ENCODE measurements around the gene PRKCA. TPM values are rescaled to one million over a fixed set of nuclear protein-coding genes. Genes with fewer than 3 reads are reported as not detected.

PRKCA gene
- total RNA-seq, 2 experiments from 2014 or later: 63.1 to 68.9 TPM

DNA sequence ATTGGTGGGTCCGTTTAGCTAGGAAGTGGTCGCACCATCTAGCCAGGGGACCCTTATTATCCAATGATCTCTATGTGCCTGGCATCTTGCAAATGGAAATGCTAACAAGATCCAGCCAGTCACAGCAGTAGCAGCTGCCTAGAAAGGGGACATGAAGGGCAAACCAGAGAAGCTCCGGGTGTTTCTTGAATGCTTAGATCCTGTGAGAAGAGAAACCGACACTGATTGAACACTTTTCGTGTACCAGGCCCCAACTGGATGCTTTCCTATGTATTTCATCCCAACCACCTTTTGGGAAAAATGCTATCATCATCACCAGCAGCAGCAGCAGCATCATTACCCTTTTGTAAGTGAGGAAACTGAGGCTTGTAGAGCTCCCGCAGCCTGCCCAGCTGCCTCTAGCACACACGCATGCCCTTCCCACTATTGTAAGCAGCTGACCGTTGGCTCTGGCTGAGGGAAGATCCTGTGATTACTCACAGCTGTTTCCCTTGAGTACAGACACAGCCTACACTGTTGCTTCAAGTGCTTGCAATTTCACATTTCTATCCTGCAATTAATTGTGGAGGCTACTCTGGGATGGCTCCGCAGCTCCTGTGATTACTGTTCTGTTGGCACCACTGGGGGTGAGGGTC lies 351.8 kb downstream of the PRKCA start:
- CTCF ChIA-PET: no interaction called here
- no peak for DNase-seq
- H3K4me3 Mint-ChIP-seq: no peak overlapping the region
- no peak overlapping the region for H3K27ac Mint-ChIP-seq
- no peaks in the 10 kb centered on the region for H3K27me3 Mint-ChIP-seq
- H3K9me3 Mint-ChIP-seq (ENCODE audit: low read depth): peaks cover 5% of the 10 kb centered on the region
- peaks cover 63% of the 10 kb centered on the region for H3K36me3 Mint-ChIP-seq
- peaks cover 56% of the 10 kb centered on the region for H3K4me1 Mint-ChIP-seq
- no peak for ATAC-seq

DNA sequence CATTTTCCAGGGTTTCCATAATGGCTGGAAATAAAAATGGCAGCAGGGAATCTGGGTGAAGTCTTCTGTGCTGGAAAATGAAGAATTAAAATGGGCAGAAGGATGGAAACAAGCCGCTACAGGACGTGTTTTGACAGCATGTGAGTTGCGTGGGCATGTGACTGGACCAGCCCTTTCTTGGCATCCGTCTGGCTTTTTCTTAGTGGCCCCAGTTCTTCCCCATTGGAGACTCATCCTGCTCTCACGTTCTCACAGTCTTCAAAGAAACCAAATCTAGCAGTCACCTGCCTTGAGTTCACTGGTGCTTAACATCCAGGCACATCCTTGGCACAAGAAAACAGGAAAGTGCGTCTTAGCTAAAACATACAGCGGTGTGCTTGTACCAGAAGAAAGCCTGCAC lies 352.4 kb downstream of the PRKCA start:
- no peak overlapping the region for H3K27ac Mint-ChIP-seq
- ATAC-seq (no peak), DNase-seq (no peak)
- H3K9me3 Mint-ChIP-seq (ENCODE audit: low read depth): peaks cover 5% of the 10 kb centered on the region
- H3K27me3 Mint-ChIP-seq: no peaks in the 10 kb centered on the region
- CTCF ChIA-PET: no interaction called here
- peaks cover 52% of the 10 kb centered on the region for H3K4me1 Mint-ChIP-seq
- H3K4me3 Mint-ChIP-seq: no peak overlapping the region
- peaks cover 66% of the 10 kb centered on the region for H3K36me3 Mint-ChIP-seq

DNA sequence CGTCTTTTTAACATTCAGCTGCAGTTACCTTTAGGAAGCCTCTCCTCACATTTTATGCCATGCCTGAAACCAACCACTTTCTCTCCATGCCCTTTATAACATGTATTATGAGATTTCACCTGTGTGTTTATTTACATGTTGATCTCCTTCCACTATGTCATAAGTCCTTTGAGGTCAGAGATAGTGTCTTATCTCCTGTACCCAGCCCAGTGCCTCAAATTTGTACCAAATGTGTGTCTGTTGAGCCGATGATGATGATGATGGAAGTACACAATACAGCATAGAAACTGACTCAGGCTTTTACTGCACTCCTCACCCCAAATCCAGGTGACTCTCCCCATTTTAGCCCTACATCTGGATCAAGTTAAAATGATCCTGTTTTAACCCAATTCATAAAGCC lies 353.0 kb downstream of the PRKCA start:
- H3K4me1 Mint-ChIP-seq: peaks cover 45% of the 10 kb centered on the region

DNA sequence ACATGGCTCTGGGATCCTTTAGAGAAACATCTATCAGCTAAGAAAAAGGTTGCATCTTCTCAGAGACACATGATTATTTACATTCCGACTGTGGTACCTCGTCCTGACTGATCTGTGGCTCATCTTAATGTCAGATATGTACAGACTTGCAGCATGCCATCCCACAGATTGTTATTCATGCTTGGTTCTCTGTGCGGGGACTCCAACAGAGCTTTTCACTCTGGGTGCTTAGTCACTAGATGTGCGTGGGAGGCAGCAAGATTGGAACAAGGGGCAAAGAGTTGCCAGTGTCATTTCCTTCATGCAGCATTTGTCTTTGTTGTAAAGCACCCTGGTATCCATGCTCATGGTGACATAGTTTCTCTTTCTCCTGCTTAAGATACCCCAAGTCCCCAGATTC lies 353.4 kb downstream of the PRKCA start:
- CTCF ChIA-PET: no interaction called here
- Mint-ChIP-seq H3K9me3 (ENCODE audit: low read depth) (peaks cover 5% of the 10 kb centered on the region), H3K4me1 (peaks cover 41% of the 10 kb centered on the region), H3K36me3 (peaks cover 67% of the 10 kb centered on the region), H3K27me3 (no peaks in the 10 kb centered on the region), H3K27ac (no peak overlapping the region), H3K4me3 (no peak overlapping the region)
- no peak for DNase-seq
- ATAC-seq: no peak

More for the DNA sequence above, 353.0 kb downstream of the PRKCA start:
- no peak overlapping the region for H3K27ac Mint-ChIP-seq
- no peak for ATAC-seq
- no peak overlapping the region for H3K4me3 Mint-ChIP-seq
- CTCF ChIA-PET: no interaction called here
- peaks cover 5% of the 10 kb centered on the region for H3K9me3 Mint-ChIP-seq (ENCODE audit: low read depth)
- H3K36me3 Mint-ChIP-seq: peaks cover 68% of the 10 kb centered on the region
- DNase-seq: no peak
- H3K27me3 Mint-ChIP-seq: no peaks in the 10 kb centered on the region

DNA sequence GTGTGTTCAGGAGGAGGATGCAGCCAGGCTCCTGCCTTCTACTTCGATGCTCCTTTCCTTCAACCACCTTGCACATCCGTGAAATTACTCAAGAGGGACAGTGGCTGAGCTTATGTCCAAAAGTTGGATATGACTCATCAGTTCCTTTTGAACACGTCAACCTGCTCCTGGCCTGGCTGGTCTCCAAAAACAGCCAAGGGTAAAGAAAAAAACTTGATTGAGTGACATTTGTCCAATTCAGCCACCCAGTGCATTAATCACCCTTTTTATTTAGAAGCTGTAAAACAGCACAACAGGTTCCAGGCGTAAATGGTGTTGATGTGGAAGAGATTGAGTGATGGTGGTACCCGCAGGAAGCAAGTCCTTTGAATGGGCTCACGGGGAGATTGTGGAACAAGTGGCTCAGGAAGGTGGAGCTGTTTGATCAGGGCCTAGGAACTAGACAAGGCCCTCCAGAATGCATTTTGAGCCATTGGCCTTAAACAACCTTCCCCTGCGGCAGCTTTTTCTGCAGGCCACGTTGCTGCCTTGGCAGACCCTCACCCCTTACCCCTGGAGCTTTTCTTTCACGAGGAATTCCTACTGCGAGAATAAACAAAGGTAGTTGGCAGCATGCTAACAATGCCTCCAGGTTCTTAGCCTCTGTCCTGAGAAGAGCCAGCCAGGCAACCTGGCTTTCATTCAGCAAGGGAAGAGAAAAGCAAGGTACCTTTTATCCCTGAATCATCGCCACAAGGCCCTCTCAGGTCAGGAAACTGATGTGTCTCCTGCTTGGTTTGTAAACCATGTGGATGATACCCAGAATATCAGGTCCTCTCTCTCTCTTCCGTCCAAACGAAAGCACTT lies 359.2 kb downstream of the PRKCA start:
- H3K36me3 Mint-ChIP-seq: peaks cover 29% of the 10 kb centered on the region
- CTCF ChIA-PET: interaction anchor here (1.4 kb wide), 1 partner anchor 14 kb away, joined by 3 read pairs; no protein-coding TSS in a partner anchor
- ATAC-seq: peak; percentile 49

DNA sequence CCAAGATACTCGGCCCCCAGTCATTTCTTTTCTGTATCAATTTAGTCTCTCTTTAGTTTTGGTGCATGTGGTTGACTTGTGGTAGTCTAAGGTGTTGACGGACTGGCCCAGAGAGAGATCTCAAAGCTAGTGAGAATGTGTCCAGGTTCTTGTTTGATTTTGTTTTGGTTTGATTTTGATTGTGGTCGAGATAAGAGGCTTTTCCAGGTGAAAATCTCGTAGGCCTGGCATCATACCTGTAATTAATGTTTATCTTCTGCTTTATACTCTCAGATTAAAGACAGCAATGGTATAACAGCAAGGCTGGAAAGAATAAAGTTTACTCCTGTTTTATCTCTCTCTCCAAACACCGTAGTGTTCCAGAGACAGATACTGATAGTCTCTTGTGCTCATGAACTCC lies 360.1 kb downstream of the PRKCA start:
- ATAC-seq (no peak), DNase-seq (no peak)
- CTCF ChIA-PET: interaction anchor here (1.4 kb wide), 1 partner anchor 15 kb away, joined by 3 read pairs; no protein-coding TSS in a partner anchor
- Mint-ChIP-seq H3K27ac (no peak overlapping the region), H3K27me3 (no peaks in the 10 kb centered on the region), H3K4me1 (peaks cover 19% of the 10 kb centered on the region), H3K9me3 (ENCODE audit: low read depth) (peaks cover 5% of the 10 kb centered on the region), H3K36me3 (peaks cover 27% of the 10 kb centered on the region), H3K4me3 (no peak overlapping the region)

More for the DNA sequence above, 359.2 kb downstream of the PRKCA start:
- Mint-ChIP-seq H3K9me3 (ENCODE audit: low read depth) (peaks cover 5% of the 10 kb centered on the region), H3K27me3 (no peaks in the 10 kb centered on the region), H3K4me3 (no peak overlapping the region), H3K27ac (peak overlapping the region; percentile 22), H3K4me1 (peaks cover 10% of the 10 kb centered on the region)
- no peak for DNase-seq

DNA sequence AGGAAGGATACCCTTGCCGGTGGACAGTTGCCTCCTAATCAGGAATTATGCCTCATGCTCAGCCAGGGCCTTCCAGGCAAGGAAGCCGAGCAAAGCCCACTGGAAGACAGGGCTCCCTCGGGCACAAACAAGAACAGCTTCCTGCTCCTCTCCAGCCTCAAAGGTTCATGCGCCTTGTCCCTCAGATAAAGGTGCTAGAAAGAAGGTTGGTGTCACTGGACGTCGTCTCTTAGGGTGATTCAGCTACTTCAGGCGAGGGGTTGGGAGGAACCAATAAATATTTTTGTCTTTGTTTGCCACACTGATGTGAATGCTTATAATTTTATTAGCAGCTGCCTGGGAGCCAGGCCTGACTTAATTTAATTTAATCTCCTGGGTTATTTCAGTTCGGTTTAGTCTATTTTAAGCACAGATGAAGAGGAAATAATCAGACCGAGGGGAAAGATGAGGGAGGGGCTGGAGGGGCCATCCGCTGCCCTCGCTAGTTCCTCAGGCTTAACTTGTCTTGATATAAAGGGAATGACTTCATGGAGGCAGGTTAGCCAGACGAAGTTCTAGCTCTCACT lies 360.7 kb downstream of the PRKCA start:
- H3K4me3 Mint-ChIP-seq: no peak overlapping the region
- DNase-seq (no peak), ATAC-seq (no peak)
- H3K27ac Mint-ChIP-seq: no peak overlapping the region
- CTCF ChIA-PET: interaction anchor here (0.6 kb wide), 1 partner anchor 10 kb away, joined by 3 read pairs; no protein-coding TSS in a partner anchor
- peaks cover 25% of the 10 kb centered on the region for H3K4me1 Mint-ChIP-seq
- peaks cover 25% of the 10 kb centered on the region for H3K36me3 Mint-ChIP-seq
- H3K9me3 Mint-ChIP-seq (ENCODE audit: low read depth): peaks cover 3% of the 10 kb centered on the region
- no peaks in the 10 kb centered on the region for H3K27me3 Mint-ChIP-seq

DNA sequence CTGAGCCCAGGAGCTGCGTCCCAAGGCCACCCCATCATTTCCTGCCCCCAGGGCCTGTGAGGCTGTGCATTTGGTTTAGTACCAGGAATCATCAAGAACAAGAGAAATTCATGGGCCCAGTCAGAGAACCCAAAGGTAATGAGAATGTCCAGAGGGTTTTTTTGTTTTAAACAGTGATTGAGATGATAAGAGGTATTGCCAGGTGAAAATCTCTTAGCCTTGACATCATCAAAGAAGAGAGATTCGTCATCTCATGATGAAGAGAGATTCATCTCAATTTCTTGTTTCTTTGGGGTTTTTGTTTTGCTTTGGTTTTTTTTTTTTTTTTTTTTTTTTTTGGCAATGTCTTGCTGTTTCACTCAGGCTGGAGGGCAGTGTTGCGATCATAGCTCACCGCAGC lies 361.9 kb downstream of the PRKCA start:
- H3K4me1 Mint-ChIP-seq: peaks cover 29% of the 10 kb centered on the region
- no peaks in the 10 kb centered on the region for H3K27me3 Mint-ChIP-seq
- peaks cover 21% of the 10 kb centered on the region for H3K36me3 Mint-ChIP-seq
- ATAC-seq (no peak), DNase-seq (no peak)
- H3K9me3 Mint-ChIP-seq (ENCODE audit: low read depth): no peaks in the 10 kb centered on the region
- H3K27ac Mint-ChIP-seq: no peak overlapping the region
- CTCF ChIA-PET: no interaction called here
- no peak overlapping the region for H3K4me3 Mint-ChIP-seq

DNA sequence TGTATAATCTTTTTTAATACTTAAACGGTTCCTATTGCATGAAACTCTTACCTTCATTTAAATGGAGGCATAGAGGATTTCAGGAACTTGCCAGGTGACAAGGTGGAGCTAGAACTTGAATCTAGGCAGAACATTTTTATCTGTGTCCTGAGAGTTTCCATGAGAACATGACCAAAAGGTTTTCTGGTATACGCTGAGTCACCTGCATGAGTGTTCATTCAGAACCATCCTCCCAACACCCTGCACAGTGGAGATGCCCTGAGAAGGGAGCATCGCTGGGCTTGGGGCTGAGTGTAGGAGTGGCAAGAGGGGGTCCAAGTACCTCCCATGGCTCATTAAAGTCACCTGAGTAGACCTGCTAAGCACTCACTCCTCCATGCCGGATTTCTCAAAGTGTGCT lies 362.8 kb downstream of the PRKCA start:
- CTCF ChIA-PET: no interaction called here
- ATAC-seq (no peak), DNase-seq (no peak)
- Mint-ChIP-seq H3K4me1 (peaks cover 30% of the 10 kb centered on the region), H3K4me3 (no peak overlapping the region), H3K27me3 (no peaks in the 10 kb centered on the region), H3K9me3 (ENCODE audit: low read depth) (no peaks in the 10 kb centered on the region), H3K36me3 (peaks cover 16% of the 10 kb centered on the region), H3K27ac (no peak overlapping the region)

DNA sequence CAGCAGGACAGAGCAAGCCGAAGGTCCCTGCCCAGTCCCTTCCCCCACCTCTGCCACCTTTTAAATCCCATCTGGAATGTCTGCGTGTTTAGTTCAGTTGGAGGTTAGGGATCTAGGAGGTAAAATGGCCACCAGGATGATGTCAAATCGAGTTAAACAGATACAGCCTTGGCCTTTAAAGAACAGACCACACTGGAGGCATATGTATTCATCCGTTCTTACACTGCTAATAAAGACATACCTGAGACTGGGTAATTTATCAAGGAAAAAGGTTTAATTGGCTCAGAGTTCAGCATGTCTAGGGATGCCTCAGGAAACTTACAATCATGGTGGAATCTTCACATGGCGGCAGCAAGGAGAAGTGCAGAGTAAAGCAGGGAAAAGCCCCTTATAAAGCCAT lies 364.7 kb downstream of the PRKCA start:
- Mint-ChIP-seq H3K9me3 (ENCODE audit: low read depth) (no peaks in the 10 kb centered on the region), H3K4me3 (no peak overlapping the region), H3K36me3 (peaks cover 16% of the 10 kb centered on the region), H3K27ac (no peak overlapping the region), H3K4me1 (peaks cover 29% of the 10 kb centered on the region), H3K27me3 (no peaks in the 10 kb centered on the region)
- no peak for DNase-seq
- ATAC-seq: no peak
- CTCF ChIA-PET: no interaction called here

DNA sequence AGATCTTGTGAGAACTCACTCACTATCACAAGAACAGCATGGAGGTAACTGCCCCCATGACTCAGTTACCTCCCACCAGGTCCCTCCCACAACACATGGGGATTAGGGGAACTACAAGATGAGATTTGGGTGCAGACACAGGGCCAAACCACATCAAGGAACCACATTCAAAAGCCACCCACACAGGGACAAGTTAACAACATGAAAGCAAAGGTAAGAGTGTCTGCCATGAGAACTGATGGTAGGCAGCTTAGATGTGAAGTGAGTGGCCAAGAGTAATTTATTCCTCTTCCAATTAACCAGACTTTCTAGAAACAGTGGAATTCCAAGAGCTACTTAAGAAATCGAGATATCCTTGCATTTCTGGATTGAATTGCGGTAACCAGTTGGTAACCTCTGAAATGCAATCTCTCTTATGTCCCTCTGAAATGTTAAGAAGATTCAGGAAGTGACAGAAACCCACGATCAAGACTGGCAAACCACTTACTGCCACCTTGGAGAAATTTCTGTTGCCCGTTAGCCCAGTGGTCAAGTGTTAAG lies 365.1 kb downstream of the PRKCA start:
- ATAC-seq: peak; percentile 66
- Mint-ChIP-seq H3K9me3 (ENCODE audit: low read depth) (no peaks in the 10 kb centered on the region), H3K27ac (peak overlapping the region; percentile 4), H3K36me3 (peaks cover 16% of the 10 kb centered on the region), H3K27me3 (no peaks in the 10 kb centered on the region), H3K4me3 (no peak overlapping the region), H3K4me1 (peaks cover 30% of the 10 kb centered on the region)
- CTCF ChIA-PET: no interaction called here
- DNase-seq: peak; percentile 68

DNA sequence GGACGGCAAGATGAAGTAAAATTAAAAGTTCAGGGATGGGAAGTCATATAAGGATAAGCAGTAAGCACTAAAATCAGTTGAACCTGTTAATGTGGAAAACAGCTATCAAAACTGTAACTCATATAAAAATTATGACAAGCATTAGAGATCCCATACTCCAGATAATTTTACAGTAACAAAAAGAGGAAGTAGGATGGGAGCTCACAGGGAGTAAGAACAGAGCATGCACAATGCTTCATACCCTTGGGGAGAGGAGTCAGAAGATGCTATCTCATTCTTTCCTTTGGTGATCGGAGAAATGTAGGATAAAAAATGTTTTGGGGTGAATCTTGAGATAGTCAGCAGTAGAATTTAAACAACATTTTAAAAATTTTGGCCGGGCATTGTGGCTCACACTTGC lies 367.8 kb downstream of the PRKCA start:
- Mint-ChIP-seq H3K4me3 (no peak overlapping the region), H3K9me3 (ENCODE audit: low read depth) (no peaks in the 10 kb centered on the region), H3K36me3 (peaks cover 14% of the 10 kb centered on the region), H3K4me1 (peaks cover 48% of the 10 kb centered on the region), H3K27me3 (no peaks in the 10 kb centered on the region), H3K27ac (no peak overlapping the region)
- CTCF ChIA-PET: no interaction called here
- ATAC-seq (no peak), DNase-seq (no peak)

DNA sequence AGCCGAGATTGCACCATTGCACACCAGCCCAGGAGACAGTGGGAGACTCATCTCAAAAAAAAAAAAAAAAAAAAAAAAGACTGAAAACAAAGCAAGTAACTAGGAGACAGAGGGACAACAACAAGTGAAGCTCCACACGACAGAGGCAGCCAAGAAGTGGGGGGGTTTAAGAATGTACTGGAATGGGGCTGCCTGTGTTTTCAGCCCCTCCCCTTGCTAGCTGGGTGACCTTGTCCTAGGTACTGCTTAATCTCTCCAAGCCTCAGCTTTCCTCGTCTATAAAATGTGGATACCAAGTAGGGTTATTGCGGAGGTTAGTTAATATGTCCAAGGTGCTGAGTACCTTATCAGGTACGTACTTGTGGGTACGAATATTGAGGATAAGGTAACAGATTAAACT lies 368.7 kb downstream of the PRKCA start:
- H3K36me3 Mint-ChIP-seq: peaks cover 13% of the 10 kb centered on the region
- H3K27me3 Mint-ChIP-seq: no peaks in the 10 kb centered on the region
- no peak overlapping the region for H3K27ac Mint-ChIP-seq
- peaks cover 48% of the 10 kb centered on the region for H3K4me1 Mint-ChIP-seq
- CTCF ChIA-PET: interaction anchor here (0.6 to 1.0 kb wide), 2 partner anchors 126 to 416 kb away, joined by 3 read pairs; no protein-coding TSS in a partner anchor
- H3K4me3 Mint-ChIP-seq: no peak overlapping the region
- no peak for ATAC-seq
- H3K9me3 Mint-ChIP-seq (ENCODE audit: low read depth): no peaks in the 10 kb centered on the region
- no peak for DNase-seq

Data from activated CD8-positive, alpha-beta memory T cell treated with anti-CD3 and anti-CD28 coated beads, Interleukin-2, amount 10 ng/mL, durations not matched to agents 7 days and 5 days (primary cell).